ENCODE results near the gene MEGF11. TPM values are rescaled to one million over a fixed set of nuclear protein-coding genes. Genes with fewer than 3 reads are reported as not detected.
A peak's percentile ranks its signal among the peaks of the same experiment; 100 is the strongest.

The MEGF11 gene
- polyA plus RNA-seq, 1 donor = 0.66 TPM

GRCh38 chr15:66239514-66239913 lies 14.0 kb downstream of the MEGF11 start:
- DNase-seq = no peak
- no peaks in the 10 kb centered on the region for H3K9me3 ChIP-seq (ENCODE audit: control insufficient read depth, low read depth, low read length)
- WGBS (ENCODE audit: insufficient coverage, low lambda C conversion rate) = no CpG with 5 or more reads among the region's 4 CpGs
- H3K4me1 ChIP-seq (ENCODE audit: control insufficient read depth, insufficient read depth, low read length) = peaks cover 44% of the 10 kb centered on the region
- no peak overlapping the region for H3K4me3 ChIP-seq (ENCODE audit: low read length)
- peaks cover 4% of the 10 kb centered on the region for H3K27me3 ChIP-seq (ENCODE audit: control insufficient read depth, insufficient read depth, low read length)
- H3K36me3 ChIP-seq (ENCODE audit: control insufficient read depth, insufficient read depth, low read length) = no peaks in the 10 kb centered on the region
- peak overlapping the region; percentile 72 for H3K27ac ChIP-seq (ENCODE audit: low read length)

GRCh38 chr15:66238318-66238717 lies 15.2 kb downstream of the MEGF11 start:
- Histone ChIP-seq H3K4me3 (ENCODE audit: low read length) (no peak overlapping the region), H3K9me3 (ENCODE audit: control insufficient read depth, low read depth, low read length) (no peaks in the 10 kb centered on the region), H3K4me1 (ENCODE audit: control insufficient read depth, insufficient read depth, low read length) (peaks cover 44% of the 10 kb centered on the region), H3K27ac (ENCODE audit: low read length) (no peak overlapping the region), H3K36me3 (ENCODE audit: control insufficient read depth, insufficient read depth, low read length) (no peaks in the 10 kb centered on the region), H3K27me3 (ENCODE audit: control insufficient read depth, insufficient read depth, low read length) (peaks cover 4% of the 10 kb centered on the region)
- no CpG with 5 or more reads among the region's 5 CpGs for WGBS (ENCODE audit: insufficient coverage, low lambda C conversion rate)
- DNase-seq = no peak

GRCh38 chr15:66237513-66238235 lies 15.9 kb downstream of the MEGF11 start:
- peak in 1 of 2 donors; percentile 40 for DNase-seq
- no peaks in the 10 kb centered on the region for H3K9me3 ChIP-seq (ENCODE audit: control insufficient read depth, low read depth, low read length)
- H3K36me3 ChIP-seq (ENCODE audit: control insufficient read depth, insufficient read depth, low read length) = no peaks in the 10 kb centered on the region
- H3K4me1 ChIP-seq (ENCODE audit: control insufficient read depth, insufficient read depth, low read length) = peaks cover 44% of the 10 kb centered on the region
- H3K27ac ChIP-seq (ENCODE audit: low read length) = peak overlapping the region; percentile 95
- peaks cover 7% of the 10 kb centered on the region for H3K27me3 ChIP-seq (ENCODE audit: control insufficient read depth, insufficient read depth, low read length)
- no peak overlapping the region for H3K4me3 ChIP-seq (ENCODE audit: low read length)
- no CpG with 5 or more reads among the region's 10 CpGs for WGBS (ENCODE audit: insufficient coverage, low lambda C conversion rate)

GRCh38 chr15:66236806-66237375 lies 16.7 kb downstream of the MEGF11 start:
- peak; percentile 87 to 92 for DNase-seq
- Histone ChIP-seq H3K4me3 (ENCODE audit: low read length) (no peak overlapping the region), H3K36me3 (ENCODE audit: control insufficient read depth, insufficient read depth, low read length) (no peaks in the 10 kb centered on the region), H3K9me3 (ENCODE audit: control insufficient read depth, low read depth, low read length) (no peaks in the 10 kb centered on the region), H3K27me3 (ENCODE audit: control insufficient read depth, insufficient read depth, low read length) (peaks cover 7% of the 10 kb centered on the region), H3K4me1 (ENCODE audit: control insufficient read depth, insufficient read depth, low read length) (peaks cover 44% of the 10 kb centered on the region), H3K27ac (ENCODE audit: low read length) (peak overlapping the region; percentile 95)
- no CpG with 5 or more reads among the region's 12 CpGs for WGBS (ENCODE audit: insufficient coverage, low lambda C conversion rate)

- no peak overlapping the region for H3K4me3 ChIP-seq (ENCODE audit: low read length)
- no peak overlapping the region for H3K27ac ChIP-seq (ENCODE audit: low read length)
- H3K36me3 ChIP-seq (ENCODE audit: control insufficient read depth, insufficient read depth, low read length) = no peaks in the 10 kb centered on the region
- H3K27me3 ChIP-seq (ENCODE audit: control insufficient read depth, insufficient read depth, low read length) = peaks cover 7% of the 10 kb centered on the region
- DNase-seq = no peak
- 33% methylated on average over 1 of the region's 2 CpGs for WGBS (ENCODE audit: insufficient coverage, low lambda C conversion rate)
- H3K4me1 ChIP-seq (ENCODE audit: control insufficient read depth, insufficient read depth, low read length) = peaks cover 41% of the 10 kb centered on the region
- H3K9me3 ChIP-seq (ENCODE audit: control insufficient read depth, low read depth, low read length) = no peaks in the 10 kb centered on the region
Measured at GRCh38 chr15:66235866-66236265, 17.7 kb downstream of the MEGF11 start.

GRCh38 chr15:66234798-66235197 lies 18.8 kb downstream of the MEGF11 start:
- peaks cover 34% of the 10 kb centered on the region for H3K4me1 ChIP-seq (ENCODE audit: control insufficient read depth, insufficient read depth, low read length)
- peaks cover 10% of the 10 kb centered on the region for H3K27me3 ChIP-seq (ENCODE audit: control insufficient read depth, insufficient read depth, low read length)
- no CpG with 5 or more reads among the region's 9 CpGs for WGBS (ENCODE audit: insufficient coverage, low lambda C conversion rate)
- H3K27ac ChIP-seq (ENCODE audit: low read length) = no peak overlapping the region
- no peaks in the 10 kb centered on the region for H3K9me3 ChIP-seq (ENCODE audit: control insufficient read depth, low read depth, low read length)
- H3K4me3 ChIP-seq (ENCODE audit: low read length) = no peak overlapping the region
- no peaks in the 10 kb centered on the region for H3K36me3 ChIP-seq (ENCODE audit: control insufficient read depth, insufficient read depth, low read length)
- DNase-seq = no peak

GRCh38 chr15:66233487-66234415 lies 19.8 kb downstream of the MEGF11 start:
- DNase-seq = no peak
- Histone ChIP-seq H3K4me3 (ENCODE audit: low read length) (no peak overlapping the region), H3K36me3 (ENCODE audit: control insufficient read depth, insufficient read depth, low read length) (no peaks in the 10 kb centered on the region), H3K9me3 (ENCODE audit: control insufficient read depth, low read depth, low read length) (peaks cover under 1% of the 10 kb centered on the region), H3K27ac (ENCODE audit: low read length) (no peak overlapping the region), H3K27me3 (ENCODE audit: control insufficient read depth, insufficient read depth, low read length) (peaks cover 10% of the 10 kb centered on the region), H3K4me1 (ENCODE audit: control insufficient read depth, insufficient read depth, low read length) (peaks cover 25% of the 10 kb centered on the region)
- no CpG with 5 or more reads among the region's 14 CpGs for WGBS (ENCODE audit: insufficient coverage, low lambda C conversion rate)

GRCh38 chr15:66232267-66232625 lies 21.3 kb downstream of the MEGF11 start:
- no CpG with 5 or more reads among the region's 3 CpGs for WGBS (ENCODE audit: insufficient coverage, low lambda C conversion rate)
- Histone ChIP-seq H3K9me3 (ENCODE audit: control insufficient read depth, low read depth, low read length) (peaks cover 6% of the 10 kb centered on the region), H3K4me1 (ENCODE audit: control insufficient read depth, insufficient read depth, low read length) (peaks cover 13% of the 10 kb centered on the region), H3K27ac (ENCODE audit: low read length) (no peak overlapping the region), H3K27me3 (ENCODE audit: control insufficient read depth, insufficient read depth, low read length) (peaks cover 12% of the 10 kb centered on the region), H3K36me3 (ENCODE audit: control insufficient read depth, insufficient read depth, low read length) (no peaks in the 10 kb centered on the region), H3K4me3 (ENCODE audit: low read length) (no peak overlapping the region)
- no peak for DNase-seq

- DNase-seq = no peak
- H3K36me3 ChIP-seq (ENCODE audit: control insufficient read depth, insufficient read depth, low read length) = no peaks in the 10 kb centered on the region
- no peak overlapping the region for H3K27ac ChIP-seq (ENCODE audit: low read length)
- peaks cover 11% of the 10 kb centered on the region for H3K27me3 ChIP-seq (ENCODE audit: control insufficient read depth, insufficient read depth, low read length)
- no CpG with 5 or more reads among the region's 8 CpGs for WGBS (ENCODE audit: insufficient coverage, low lambda C conversion rate)
- H3K9me3 ChIP-seq (ENCODE audit: control insufficient read depth, low read depth, low read length) = peaks cover 6% of the 10 kb centered on the region
- no peak overlapping the region for H3K4me3 ChIP-seq (ENCODE audit: low read length)
- H3K4me1 ChIP-seq (ENCODE audit: control insufficient read depth, insufficient read depth, low read length) = peaks cover 8% of the 10 kb centered on the region
Measured at GRCh38 chr15:66231394-66232266, 21.9 kb downstream of the MEGF11 start.
